A673 (cell line): ENCODE results near the gene PTN.

Experiments
- CTCF ChIP-seq: fragments of 300-800, 200-600 bp; sonication (generic); conservative IDR thresholded peaks from 2 replicates; pipeline ENCODE4 v1.5.1; 2017; ENCODE audit warnings: low read depth, mild to moderate bottlenecking, antibody characterized with exemption, low read length, moderate library complexity, mixed read lengths
- EZH2 ChIP-seq: fragments of 200-600 bp; sonication (generic); IDR thresholded peaks from 2 replicates; pipeline ENCODE4 v1.6.1; 2017; ENCODE audit warnings: borderline replicate concordance, low read depth, mild to moderate bottlenecking, mixed read lengths, antibody characterized with exemption, low read length; ENCODE audit not compliant: poor library complexity, severe bottlenecking

- TF ChIP-seq CTCF (no peak), EZH2 (no peak)
Observed at GRCh38 chr7:137282043-137282442, 61.5 kb downstream of the PTN start.
